PC-9 (cell line): Measurements from ENCODE around the gene THYN1.

ENCODE experiments used
- EZH2 ChIP-seq: fragments of 200-600 bp; sonication (generic); IDR thresholded peaks from 2 replicates; pipeline ENCODE4 v1.8.0; 2017; ENCODE audit warnings: antibody characterized with exemption, low read depth
- TF ChIP-seq, protein P1 (sequence below): fragments of 200-600 bp; sonication (generic); conservative IDR thresholded peaks from 2 replicates; pipeline ENCODE4 v1.6.1; 2017; ENCODE audit warnings: mixed run types, antibody characterized with exemption, mild to moderate bottlenecking, moderate library complexity

DNA sequence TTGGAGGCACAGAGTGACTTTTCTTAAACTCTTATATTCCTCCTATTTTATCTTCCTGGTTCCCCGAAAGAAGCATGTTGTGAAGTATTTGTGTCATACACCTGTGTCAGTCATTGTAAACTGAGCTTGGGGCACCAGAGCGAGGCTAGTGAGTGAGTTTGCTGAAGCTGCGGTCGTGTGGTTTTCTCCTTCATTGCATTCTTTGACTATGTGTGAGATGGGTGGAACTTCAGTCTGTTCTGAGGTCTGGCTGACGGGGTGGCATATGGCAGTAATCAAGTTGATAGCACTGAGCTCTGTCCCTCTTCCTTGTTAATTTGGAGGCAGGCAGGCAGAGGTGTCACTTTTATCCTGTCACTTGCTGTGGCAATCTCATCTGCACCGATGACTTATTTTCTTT is 24.5 kb downstream of the THYN1 start:
- TF ChIP-seq EZH2 = no peak
- TF ChIP-seq, protein P1, sequence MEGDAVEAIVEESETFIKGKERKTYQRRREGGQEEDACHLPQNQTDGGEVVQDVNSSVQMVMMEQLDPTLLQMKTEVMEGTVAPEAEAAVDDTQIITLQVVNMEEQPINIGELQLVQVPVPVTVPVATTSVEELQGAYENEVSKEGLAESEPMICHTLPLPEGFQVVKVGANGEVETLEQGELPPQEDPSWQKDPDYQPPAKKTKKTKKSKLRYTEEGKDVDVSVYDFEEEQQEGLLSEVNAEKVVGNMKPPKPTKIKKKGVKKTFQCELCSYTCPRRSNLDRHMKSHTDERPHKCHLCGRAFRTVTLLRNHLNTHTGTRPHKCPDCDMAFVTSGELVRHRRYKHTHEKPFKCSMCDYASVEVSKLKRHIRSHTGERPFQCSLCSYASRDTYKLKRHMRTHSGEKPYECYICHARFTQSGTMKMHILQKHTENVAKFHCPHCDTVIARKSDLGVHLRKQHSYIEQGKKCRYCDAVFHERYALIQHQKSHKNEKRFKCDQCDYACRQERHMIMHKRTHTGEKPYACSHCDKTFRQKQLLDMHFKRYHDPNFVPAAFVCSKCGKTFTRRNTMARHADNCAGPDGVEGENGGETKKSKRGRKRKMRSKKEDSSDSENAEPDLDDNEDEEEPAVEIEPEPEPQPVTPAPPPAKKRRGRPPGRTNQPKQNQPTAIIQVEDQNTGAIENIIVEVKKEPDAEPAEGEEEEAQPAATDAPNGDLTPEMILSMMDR = no peak
